Karpas-422 (cell line): ENCODE results near the gene PRICKLE2. TPM values are rescaled to one million over a fixed set of nuclear protein-coding genes. Genes with fewer than 3 reads are reported as not detected.

ENCODE experiments used
- DNase-seq: peaks from one replicate; pipeline ENCODE4 v3.0.0-alpha.2; 2015
- H2AFZ ChIP-seq: fragments of 200-600 bp; sonication (generic); 2 replicates; pipeline ENCODE4 v1.6.1; 2014; ENCODE audit warnings: antibody characterized with exemption, low read length, mixed read lengths
- H3K27ac ChIP-seq: fragments of 200-600 bp; sonication (generic); 2 replicates; pipeline ENCODE4 v1.5.1; 2014; ENCODE audit warnings: mild to moderate bottlenecking, low read length, moderate library complexity
- H3K27me3 ChIP-seq: fragments of 200-600 bp; sonication (generic); 2 replicates; pipeline ENCODE4 v1.6.1; 2014; ENCODE audit warnings: low read length, mixed read lengths
- H3K36me3 ChIP-seq: fragments of 200-600 bp; sonication (generic); 2 replicates; pipeline ENCODE4 v1.6.1; 2014; ENCODE audit warnings: low read length, mixed read lengths; ENCODE audit not compliant: insufficient read depth
- H3K4me1 ChIP-seq: fragments of 200-600 bp; sonication (generic); 2 replicates; pipeline ENCODE4 v1.6.1; 2014; ENCODE audit warnings: mild to moderate bottlenecking, low read length, mixed read lengths
- H3K4me2 ChIP-seq: fragments of 200-600 bp; sonication (generic); 2 replicates; pipeline ENCODE4 v1.6.1; 2014; ENCODE audit warnings: low read length, low read depth, mild to moderate bottlenecking; ENCODE audit not compliant: poor library complexity, severe bottlenecking
- H3K4me3 ChIP-seq: fragments of 200-600 bp; sonication (generic); 2 replicates; pipeline ENCODE4 v1.5.1; 2014; ENCODE audit warnings: mild to moderate bottlenecking, antibody characterized with exemption, low read length, mixed read lengths
- H3K79me2 ChIP-seq: fragments of 200-600 bp; sonication (generic); 2 replicates; pipeline ENCODE4 v1.6.1; 2014; ENCODE audit warnings: mild to moderate bottlenecking, low read length, mixed read lengths
- H3K9ac ChIP-seq: fragments of 200-600 bp; sonication (generic); 2 replicates; pipeline ENCODE4 v1.6.0; 2014; ENCODE audit warnings: low read length
- H3K9me2 ChIP-seq: fragments of 200-600 bp; sonication (generic), shearing (Covaris generic); replicated peaks from 2 replicates; pipeline ENCODE4 v1.6.0; 2014; ENCODE audit warnings: mild to moderate bottlenecking, low read length, moderate library complexity; ENCODE audit not compliant: insufficient read depth
- H3K9me3 ChIP-seq: fragments of 300-700, 200-600 bp; sonication (generic); 2 replicates; pipeline ENCODE4 v1.6.1; 2014; ENCODE audit warnings: low read length, mixed read lengths
- H4K20me1 ChIP-seq: fragments of 200-600 bp; sonication (generic); 2 replicates; pipeline ENCODE4 v1.6.1; 2014; ENCODE audit warnings: mild to moderate bottlenecking, antibody characterized with exemption, low read length, low read depth; ENCODE audit not compliant: insufficient read depth
- total RNA-seq: library from RNA; depleted of rRNA; stranded (reverse); fragments of >200 nt; shearing (Covaris generic); gene quantifications from 2 replicates; pipeline ENCODE4 v1.2.3, GENCODE V29; 2014; ENCODE audit warnings: low replicate concordance

The PRICKLE2 gene
- total RNA-seq, 1 experiment from 2014 or later: not detected

DNA sequence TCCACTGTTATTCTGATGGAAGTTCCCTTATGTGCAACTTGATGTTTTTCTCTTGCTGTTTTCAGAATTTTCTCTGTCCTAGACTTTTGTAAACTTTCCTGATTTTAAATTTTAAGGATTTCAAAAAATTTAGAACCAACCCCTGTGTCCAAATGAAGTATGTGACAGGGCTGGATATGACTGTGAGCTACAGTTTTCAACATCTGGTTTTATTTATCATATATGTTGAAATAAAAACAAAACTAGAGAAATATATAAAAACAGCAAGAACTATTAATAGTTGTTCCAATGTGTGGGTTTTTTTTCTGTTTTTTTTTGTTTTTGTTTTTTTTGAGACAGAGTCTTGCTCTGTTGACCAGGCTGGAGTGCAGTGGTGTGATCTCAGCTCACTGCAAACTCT lies 154.6 kb downstream of the PRICKLE2 start:
- H3K4me2 ChIP-seq: no peak overlapping the region
- H3K79me2 ChIP-seq: no peaks in the 10 kb centered on the region
- H3K4me1 ChIP-seq: no peaks in the 10 kb centered on the region
- H3K9ac ChIP-seq: no peak overlapping the region
- H3K4me3 ChIP-seq: no peak overlapping the region
- H3K27ac ChIP-seq: no peak overlapping the region
- peaks cover 6% of the 10 kb centered on the region; the same call in 1 of the 2 replicates for H3K27me3 ChIP-seq
- no peaks in the 10 kb centered on the region for H4K20me1 ChIP-seq
- no peaks in the 10 kb centered on the region for H3K36me3 ChIP-seq
- DNase-seq: no peak
- H3K9me3 ChIP-seq: no peaks in the 10 kb centered on the region
- H3K9me2 ChIP-seq: no peaks in the 10 kb centered on the region
- no peak overlapping the region for H2AFZ ChIP-seq

DNA sequence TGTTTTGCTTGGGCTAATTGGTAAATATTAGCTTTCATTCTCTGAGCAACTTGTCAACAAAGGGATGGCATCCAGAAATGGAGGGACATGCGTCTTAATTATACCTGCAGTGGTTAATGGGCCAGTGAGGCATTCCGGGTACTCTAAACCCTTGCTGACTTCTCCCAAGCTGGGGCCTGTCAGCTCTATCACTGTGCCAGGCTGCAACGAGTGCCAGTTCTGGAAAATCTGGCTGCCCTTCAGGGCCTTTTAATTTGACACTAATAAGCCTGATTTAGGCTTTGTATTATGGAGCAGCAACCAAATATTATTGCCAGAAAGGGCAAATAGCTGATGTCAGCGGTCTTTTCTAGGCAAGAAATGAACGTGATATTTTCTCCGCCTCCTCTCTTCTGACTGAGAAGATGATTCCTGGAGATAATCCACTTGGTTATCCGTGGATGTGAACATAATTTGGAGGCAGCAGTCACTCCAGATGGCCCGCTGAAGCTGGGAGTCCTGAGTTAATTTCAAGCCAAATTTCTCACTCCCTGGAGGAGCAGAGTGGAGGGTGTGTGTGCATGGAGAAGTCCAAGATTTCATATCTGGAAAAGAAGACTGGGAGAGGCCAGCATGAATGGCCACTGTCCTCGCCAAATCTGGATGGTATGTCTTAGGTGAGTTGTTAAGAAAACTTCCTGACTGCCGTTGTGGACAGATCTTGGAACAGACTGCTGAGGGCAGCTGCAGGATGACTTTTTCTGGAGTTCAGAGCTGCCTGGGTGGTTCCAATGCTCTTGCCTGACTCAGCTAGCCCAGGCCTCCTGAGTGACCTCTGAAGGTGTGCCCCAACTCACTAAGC lies 157.5 kb downstream of the PRICKLE2 start:
- Histone ChIP-seq H3K9me2 (no peaks in the 10 kb centered on the region), H4K20me1 (no peaks in the 10 kb centered on the region), H2AFZ (no peak overlapping the region), H3K27ac (no peak overlapping the region), H3K36me3 (no peaks in the 10 kb centered on the region), H3K4me3 (no peak overlapping the region), H3K4me1 (no peaks in the 10 kb centered on the region), H3K79me2 (no peaks in the 10 kb centered on the region), H3K9ac (no peak overlapping the region), H3K9me3 (no peaks in the 10 kb centered on the region), H3K27me3 (peaks cover 6% of the 10 kb centered on the region; the same call in 1 of the 2 replicates), H3K4me2 (no peak overlapping the region)
- no peak for DNase-seq

DNA sequence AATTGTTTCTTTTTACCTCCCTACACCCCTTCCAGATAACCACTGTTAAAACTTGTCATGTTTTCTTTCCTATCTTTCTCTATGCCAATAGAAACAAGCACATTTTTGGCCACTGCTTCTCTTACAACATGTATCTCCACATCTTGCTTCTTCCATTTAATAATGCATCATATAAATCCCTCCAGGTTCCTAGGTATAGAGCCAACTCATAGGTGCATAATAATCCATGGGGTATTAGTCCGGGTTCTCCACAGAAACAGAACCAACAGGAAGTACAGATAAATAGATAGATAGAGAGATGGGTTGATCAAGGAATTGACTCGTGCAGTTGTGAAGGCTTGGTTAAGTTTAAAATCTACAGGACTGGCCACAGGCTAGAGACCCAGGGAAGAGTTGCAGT lies 160.5 kb downstream of the PRICKLE2 start:
- no peaks in the 10 kb centered on the region for H3K27me3 ChIP-seq
- H2AFZ ChIP-seq: no peak overlapping the region
- H3K4me2 ChIP-seq: no peak overlapping the region
- no peak for DNase-seq
- H3K9me3 ChIP-seq: no peaks in the 10 kb centered on the region
- no peaks in the 10 kb centered on the region for H4K20me1 ChIP-seq
- no peak overlapping the region for H3K9ac ChIP-seq
- no peaks in the 10 kb centered on the region for H3K79me2 ChIP-seq
- H3K4me1 ChIP-seq: no peaks in the 10 kb centered on the region
- no peak overlapping the region for H3K4me3 ChIP-seq
- no peaks in the 10 kb centered on the region for H3K9me2 ChIP-seq
- no peak overlapping the region for H3K27ac ChIP-seq
- no peaks in the 10 kb centered on the region for H3K36me3 ChIP-seq

DNA sequence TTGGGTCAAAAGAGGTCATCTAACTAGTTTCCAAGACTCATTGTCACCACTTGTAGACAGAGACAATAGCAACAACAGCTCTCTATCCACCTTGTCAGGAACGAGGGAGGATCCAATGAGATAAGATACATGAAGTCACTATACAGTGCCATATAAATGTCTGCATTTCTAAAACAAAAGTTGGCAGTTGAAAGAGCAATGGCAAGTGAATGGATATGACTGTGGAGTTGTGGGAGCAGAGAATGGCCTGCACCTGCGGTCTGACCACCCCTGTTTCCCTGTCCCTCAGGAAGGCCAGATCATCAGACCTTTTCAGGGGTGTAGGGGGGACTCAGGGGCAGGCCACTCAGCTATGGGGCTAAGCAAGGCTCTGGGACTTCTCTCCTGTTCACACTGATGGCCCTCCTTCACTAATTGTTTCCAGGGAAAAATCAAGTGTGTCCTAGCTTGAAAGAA lies 161.3 kb downstream of the PRICKLE2 start:
- Histone ChIP-seq H3K9me2 (no peaks in the 10 kb centered on the region), H3K4me2 (no peak overlapping the region), H3K4me3 (no peak overlapping the region), H3K27ac (no peak overlapping the region), H3K9ac (no peak overlapping the region), H3K36me3 (no peaks in the 10 kb centered on the region), H2AFZ (no peak overlapping the region), H4K20me1 (no peaks in the 10 kb centered on the region), H3K27me3 (no peaks in the 10 kb centered on the region), H3K4me1 (no peaks in the 10 kb centered on the region), H3K9me3 (no peaks in the 10 kb centered on the region), H3K79me2 (no peaks in the 10 kb centered on the region)
- DNase-seq: no peak

DNA sequence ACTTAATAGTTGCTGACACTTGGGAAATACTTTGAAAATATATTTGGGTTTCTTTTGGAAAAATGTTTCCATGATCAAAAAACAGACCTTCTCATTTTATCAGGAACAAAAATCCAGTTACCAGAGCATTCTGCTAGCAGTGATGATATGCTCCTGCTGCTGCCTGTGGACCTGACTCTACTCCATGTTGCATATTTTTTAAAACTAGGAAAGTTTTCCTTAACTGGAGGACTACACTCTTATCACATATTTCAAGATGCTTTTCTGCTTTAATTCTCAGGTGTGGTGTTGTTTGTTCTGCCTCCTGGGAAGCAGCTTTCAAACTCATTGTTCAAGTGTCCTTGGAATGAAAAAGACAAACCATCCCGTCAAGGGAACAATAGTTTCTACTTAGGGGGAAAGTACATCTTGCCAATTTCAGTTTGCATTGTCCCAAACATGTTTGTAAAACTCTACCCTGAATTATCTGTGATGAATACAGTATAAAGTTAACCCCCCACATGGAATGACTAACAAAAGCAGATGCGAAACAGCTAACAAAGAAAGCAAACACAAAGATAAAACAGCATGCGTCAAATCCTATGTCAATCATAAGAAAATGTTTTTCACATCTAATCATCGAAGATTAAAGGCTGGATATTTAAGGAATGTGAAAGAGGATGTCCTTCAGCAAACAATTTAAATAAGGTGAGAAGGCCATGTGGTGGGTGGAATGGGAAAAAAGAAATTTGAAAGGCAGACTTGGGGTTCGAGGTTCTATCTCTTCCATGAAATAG lies 161.9 kb downstream of the PRICKLE2 start:
- Histone ChIP-seq H3K9me3 (no peaks in the 10 kb centered on the region), H4K20me1 (no peaks in the 10 kb centered on the region), H3K79me2 (no peaks in the 10 kb centered on the region), H3K9me2 (no peaks in the 10 kb centered on the region), H3K4me2 (no peak overlapping the region), H3K27me3 (no peaks in the 10 kb centered on the region), H3K27ac (no peak overlapping the region), H3K4me1 (no peaks in the 10 kb centered on the region), H3K4me3 (no peak overlapping the region), H3K9ac (no peak overlapping the region), H3K36me3 (no peaks in the 10 kb centered on the region), H2AFZ (no peak overlapping the region)
- DNase-seq: no peak

DNA sequence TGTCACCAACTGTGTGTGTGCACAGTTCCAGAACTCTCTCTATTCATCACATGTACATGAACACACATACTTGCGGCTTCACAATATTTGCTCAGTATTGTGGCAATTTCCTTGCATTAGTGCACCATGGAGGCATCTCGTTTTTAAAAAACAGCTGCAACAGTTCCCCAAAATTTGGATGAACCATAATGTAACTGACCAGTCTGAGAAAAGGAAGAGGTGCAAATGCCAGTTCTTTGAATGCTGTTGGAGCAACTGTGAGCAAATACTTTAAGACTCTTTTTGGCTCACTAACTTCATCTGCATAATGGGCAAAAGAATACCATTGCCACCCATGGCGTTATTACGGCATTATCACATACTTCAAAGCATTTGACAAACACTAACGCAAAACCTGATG lies 163.6 kb downstream of the PRICKLE2 start:
- H3K79me2 ChIP-seq: no peaks in the 10 kb centered on the region
- H3K27me3 ChIP-seq: no peaks in the 10 kb centered on the region
- H3K9me3 ChIP-seq: no peaks in the 10 kb centered on the region
- no peak overlapping the region for H2AFZ ChIP-seq
- DNase-seq: no peak
- H3K27ac ChIP-seq: no peak overlapping the region
- H3K4me3 ChIP-seq: no peak overlapping the region
- no peaks in the 10 kb centered on the region for H3K9me2 ChIP-seq
- H3K4me1 ChIP-seq: no peaks in the 10 kb centered on the region
- H3K9ac ChIP-seq: no peak overlapping the region
- no peak overlapping the region for H3K4me2 ChIP-seq
- H3K36me3 ChIP-seq: no peaks in the 10 kb centered on the region
- no peaks in the 10 kb centered on the region for H4K20me1 ChIP-seq

DNA sequence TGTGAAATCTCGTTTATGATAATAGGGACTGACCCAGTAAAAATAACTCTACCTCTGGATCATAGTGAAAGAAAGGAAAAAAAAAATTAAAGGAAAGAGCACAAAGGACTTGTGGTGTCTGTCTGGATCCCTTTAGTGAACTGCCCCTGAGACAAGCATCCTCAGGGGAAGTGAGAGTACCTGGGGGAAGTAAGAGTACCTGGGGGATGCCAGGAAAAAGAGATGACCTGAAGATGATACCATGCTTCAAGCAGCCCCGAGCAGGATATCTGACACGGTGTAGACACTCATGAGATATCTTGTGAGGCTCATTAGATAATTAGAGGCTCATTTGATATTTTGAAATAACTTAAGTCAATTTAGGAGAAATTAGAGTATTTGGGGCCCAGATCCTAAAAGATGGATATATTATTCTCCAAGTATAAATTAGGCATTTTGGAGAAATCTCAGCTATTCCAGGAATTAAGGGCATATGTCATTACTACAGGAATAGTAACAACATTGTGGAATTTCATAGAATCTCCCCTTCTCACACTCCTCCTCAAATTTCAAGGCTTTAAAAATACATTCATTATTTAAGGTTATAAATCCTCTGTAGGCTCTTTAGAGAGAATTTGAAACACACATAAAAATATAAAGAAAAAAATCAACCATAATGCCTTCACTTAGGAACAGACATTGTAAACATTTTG lies 165.6 kb downstream of the PRICKLE2 start:
- Histone ChIP-seq H3K4me1 (no peaks in the 10 kb centered on the region), H3K79me2 (no peaks in the 10 kb centered on the region), H3K9ac (no peak overlapping the region), H3K4me2 (no peak overlapping the region), H3K36me3 (no peaks in the 10 kb centered on the region), H4K20me1 (no peaks in the 10 kb centered on the region), H3K9me3 (no peaks in the 10 kb centered on the region), H2AFZ (no peak overlapping the region), H3K9me2 (no peaks in the 10 kb centered on the region), H3K4me3 (no peak overlapping the region), H3K27ac (no peak overlapping the region), H3K27me3 (no peaks in the 10 kb centered on the region)
- DNase-seq: no peak

DNA sequence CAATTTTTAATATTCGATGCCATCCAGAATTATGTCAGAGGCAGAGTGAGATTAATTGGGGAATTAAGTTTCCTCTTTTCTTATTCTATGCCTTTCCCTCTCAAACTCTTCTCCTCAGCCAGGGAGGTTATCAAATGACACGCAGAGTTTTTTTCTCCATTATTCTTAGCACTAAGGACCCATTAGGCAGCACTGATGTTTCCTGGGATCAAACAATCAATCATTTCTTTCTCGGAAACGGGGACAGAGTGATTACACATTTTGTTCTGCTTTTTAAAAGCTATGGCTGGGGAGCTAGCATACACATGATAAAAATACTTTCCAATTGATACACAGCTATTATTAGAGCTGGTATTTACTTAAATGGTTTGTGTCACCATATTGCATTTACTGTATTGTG lies 166.7 kb downstream of the PRICKLE2 start:
- no peaks in the 10 kb centered on the region for H3K9me2 ChIP-seq
- no peaks in the 10 kb centered on the region for H3K79me2 ChIP-seq
- H3K4me2 ChIP-seq: no peak overlapping the region
- no peaks in the 10 kb centered on the region for H3K36me3 ChIP-seq
- H3K4me3 ChIP-seq: no peak overlapping the region
- no peak overlapping the region for H2AFZ ChIP-seq
- H3K27me3 ChIP-seq: no peaks in the 10 kb centered on the region
- no peak overlapping the region for H3K9ac ChIP-seq
- no peak for DNase-seq
- H3K9me3 ChIP-seq: no peaks in the 10 kb centered on the region
- H4K20me1 ChIP-seq: no peaks in the 10 kb centered on the region
- H3K4me1 ChIP-seq: no peaks in the 10 kb centered on the region
- H3K27ac ChIP-seq: no peak overlapping the region
